Esophagus muscularis mucosa (tissue), 4 donors: ENCODE results near the gene IP6K1. TPM values are rescaled to one million over a fixed set of nuclear protein-coding genes. Genes with fewer than 3 reads are reported as not detected.
"Not testable (repeated sequence)": the region's sequence is repeated elsewhere in the genome, so short reads cannot be mapped to it uniquely, and the experiment has no call there.

ENCODE experiments used
- DNase-seq: peaks from one replicate; pipeline ENCODE4 v3.0.0-alpha.2; 2017; ENCODE audit errors: extremely low spot score
- H3K27ac ChIP-seq, 4 donors: fragments of 200-600 bp; sonication (generic); replicated peaks in 1 of 4; 1 replicate in 3 of 4; 2 replicates in 1 of 4; pipeline ENCODE4 v1.5.1; 2016 to 2019; ENCODE audit warnings: mild to moderate bottlenecking in 1 of 4
- H3K27me3 ChIP-seq, 4 donors: fragments of 200-600 bp; sonication (generic); one replicate each; pipeline versions ENCODE4 v1.5.1 to v1.6.0; 2016 to 2019
- H3K36me3 ChIP-seq, 4 donors: fragments of 200-600 bp; sonication (generic); one replicate each; pipeline ENCODE4 v1.5.1; 2016 to 2019
- H3K4me1 ChIP-seq, 4 donors: fragments of 200-600 bp; sonication (generic); one replicate each; pipeline ENCODE4 v1.5.1; 2016 to 2019
- H3K4me3 ChIP-seq, 4 donors: fragments of 200-600 bp; sonication (generic); 1 replicate in 2 of 4; 2 replicates in 2 of 4; pipeline ENCODE4 v1.5.1; 2016 to 2019; ENCODE audit warnings: mild to moderate bottlenecking in 4 of 4, moderate library complexity in 1 of 4
- H3K9me3 ChIP-seq, 4 donors: fragments of 200-600 bp; sonication (generic); 1 replicate in 3 of 4; 2 replicates in 1 of 4; pipeline ENCODE4 v1.5.1; 2016 to 2019
- CTCF ChIP-seq, 3 experiments: fragments of 200-600 bp in 2 of 3; fragments of 450-650 bp in 1 of 3; sonication (generic) in 2 of 3; IDR thresholded peaks; one replicate each; pipeline ENCODE4 v1.5.1; 2017 to 2019; ENCODE audit warnings: antibody characterized with exemption in 3 of 3, mild to moderate bottlenecking in 2 of 3, moderate library complexity in 1 of 3
- EP300 ChIP-seq: sonication (generic); formaldehyde crosslinking; IDR thresholded peaks from one replicate; pipeline ENCODE4 v1.6.1; 2017; ENCODE audit warnings: antibody characterized with exemption
- POLR2A ChIP-seq: fragments of 450-650 bp; IDR thresholded peaks from one replicate; pipeline ENCODE4 v1.6.1; 2017; ENCODE audit warnings: antibody characterized with exemption, moderate library complexity, mild to moderate bottlenecking, low read depth
- POLR2AphosphoS5 ChIP-seq, 2 donors: sonication (generic); formaldehyde crosslinking; IDR thresholded peaks; one replicate each; pipeline ENCODE4 v1.6.1; 2017; ENCODE audit warnings: antibody characterized with exemption in 2 of 2
- WGBS: methylation state at CpG from one replicate; pipeline ENCODE4 v1.1.5; 2018; 5-methylcytosine and 5-hydroxymethylcytosine counted together
- intact Hi-C: fragments of 100-400 bp; cut with DNase I; formaldehyde crosslinking; loops from one replicate; pipeline ENCODE4 v1.15.1; 2023
- total RNA-seq, 4 donors: library from RNA; depleted of rRNA; stranded (reverse); fragments of >200 nt; gene quantifications; one replicate each; pipeline versions ENCODE4 v1.1.0 to v1.2.1, GENCODE V29; 2016

Gene IP6K1
- total RNA-seq, 4 donors from 2014 or later: 33.2 to 63.4 (median 52.4) TPM

- H3K9me3 ChIP-seq, H3K4me3 ChIP-seq, intact Hi-C loops, H3K27ac ChIP-seq, DNase-seq: not testable (repeated sequence)
- Histone ChIP-seq H3K36me3 (peaks cover 42 to 60% (median 52%) of the 10 kb centered on the region in 4 donors), H3K27me3 (peaks cover 0 to 35% (median 7%) of the 10 kb centered on the region in 4 donors), H3K4me1 (peaks cover 11 to 28% (median 25%) of the 10 kb centered on the region in 4 donors)
- WGBS: 67% methylated on average over 1 of the region's 2 CpGs
Observed at GRCh38 chr3:49684453-49684852, 101.9 kb downstream of the IP6K1 start.

GRCh38 chr3:49683162-49683561 is 103.2 kb downstream of the IP6K1 start:
- WGBS: 85% methylated on average over 4 of the region's 6 CpGs
- Histone ChIP-seq H3K4me3 (no peak overlapping the region), H3K36me3 (peaks cover 54 to 73% (median 65%) of the 10 kb centered on the region in 4 donors), H3K9me3 (no peaks in the 10 kb centered on the region), H3K27ac (no peak overlapping the region), H3K27me3 (peaks cover 0 to 35% (median 7%) of the 10 kb centered on the region in 4 donors), H3K4me1 (peaks cover under 1 to 18% (median 16%) of the 10 kb centered on the region in 4 donors)
- intact Hi-C loops: no loop called here
- TF ChIP-seq EP300: no peak
- TF ChIP-seq POLR2AphosphoS5 (IDR thresholded peaks at IDR 0.05): no peak
- TF ChIP-seq POLR2A: no peak
- no peak for TF ChIP-seq CTCF (IDR thresholded peaks at IDR 0.05)
- no peak for DNase-seq

- TF ChIP-seq POLR2AphosphoS5 (IDR thresholded peaks at IDR 0.05): no peak
- TF ChIP-seq EP300: no peak
- TF ChIP-seq CTCF (IDR thresholded peaks at IDR 0.05): no peak
- TF ChIP-seq POLR2A: no peak
- H3K36me3 ChIP-seq: peaks cover 69 to 89% (median 81%) of the 10 kb centered on the region in 4 donors
- H3K27ac ChIP-seq: no peak overlapping the region
- no peaks in the 10 kb centered on the region for H3K9me3 ChIP-seq
- no peak for DNase-seq
- peaks cover 0 to 14% (median 9%) of the 10 kb centered on the region in 4 donors for H3K4me1 ChIP-seq
- 75% methylated on average over 2 of the region's 4 CpGs for WGBS
- H3K27me3 ChIP-seq: peaks cover 0 to 20% (median 2%) of the 10 kb centered on the region in 4 donors
- intact Hi-C loops: no loop called here
- H3K4me3 ChIP-seq: no peak overlapping the region
Observed at GRCh38 chr3:49681543-49681942, 104.8 kb downstream of the IP6K1 start.

- no peaks in the 10 kb centered on the region for H3K9me3 ChIP-seq
- H3K4me3 ChIP-seq: no peak overlapping the region
- H3K27ac ChIP-seq: no peak overlapping the region
- peaks cover 0 to 16% (median under 1%) of the 10 kb centered on the region in 4 donors for H3K27me3 ChIP-seq
- TF ChIP-seq CTCF (IDR thresholded peaks at IDR 0.05) (no peak), POLR2A (no peak), POLR2AphosphoS5 (IDR thresholded peaks at IDR 0.05) (no peak), EP300 (no peak)
- H3K36me3 ChIP-seq: peaks cover 69 to 92% (median 85%) of the 10 kb centered on the region in 4 donors
- intact Hi-C loops: no loop called here
- 100% methylated on average over 2 of the region's 2 CpGs for WGBS
- no peak for DNase-seq
- peaks cover 0 to 14% (median 5%) of the 10 kb centered on the region in 4 donors for H3K4me1 ChIP-seq
Observed at GRCh38 chr3:49681232-49681522, 105.2 kb downstream of the IP6K1 start.

GRCh38 chr3:49680493-49681231 is 105.7 kb downstream of the IP6K1 start:
- intact Hi-C loops: no loop called here
- no peak overlapping the region for H3K4me3 ChIP-seq
- no peak for DNase-seq
- H3K9me3 ChIP-seq: no peaks in the 10 kb centered on the region
- TF ChIP-seq EP300: no peak
- H3K27ac ChIP-seq: no peak overlapping the region
- H3K4me1 ChIP-seq: peaks cover 0 to 13% (median 2%) of the 10 kb centered on the region in 4 donors
- WGBS: 81% methylated on average over 3 of the region's 7 CpGs
- H3K27me3 ChIP-seq: peaks cover 0 to 11% (median 0%) of the 10 kb centered on the region in 4 donors
- peaks cover 69 to 98% (median 90%) of the 10 kb centered on the region in 4 donors for H3K36me3 ChIP-seq

- H3K27ac ChIP-seq: no peak overlapping the region
- WGBS: 95% methylated on average over 10 of the region's 11 CpGs
- TF ChIP-seq POLR2AphosphoS5 (IDR thresholded peaks at IDR 0.05) (no peak), CTCF (IDR thresholded peaks at IDR 0.05) (no peak), EP300 (no peak), POLR2A (no peak)
- H3K9me3 ChIP-seq: no peaks in the 10 kb centered on the region
- H3K36me3 ChIP-seq: peaks cover 40 to 55% (median 54%) of the 10 kb centered on the region in 4 donors
- intact Hi-C loops: no loop called here
- no peak for DNase-seq
- H3K4me3 ChIP-seq: no peak overlapping the region
- peaks cover 15 to 31% (median 23%) of the 10 kb centered on the region in 4 donors for H3K4me1 ChIP-seq
- no peaks in the 10 kb centered on the region for H3K27me3 ChIP-seq
Observed at GRCh38 chr3:49675912-49676311, 110.4 kb downstream of the IP6K1 start.
